GM12892 (cell line): ENCODE results near the gene CRYBG2.

Experiments
- POLR2A ChIP-seq: IDR thresholded peaks from 2 replicates; pipeline ENCODE4 v1.6.1; 2011; ENCODE audit warnings: low read depth, low read length, control low read depth
- POLR2AphosphoS5 ChIP-seq: IDR thresholded peaks from 2 replicates; pipeline ENCODE4 v1.6.1; 2011; ENCODE audit warnings: low read depth, low read length, control low read depth

GRCh38 chr1:26358411-26359384 is 4.8 kb upstream of the CRYBG2 start:
- no peak for TF ChIP-seq POLR2A
- TF ChIP-seq POLR2AphosphoS5: no peak
